Measurements from ENCODE around the gene SLC25A22.
A peak's percentile ranks its signal among the peaks of the same experiment; 100 is the strongest.

Gene SLC25A22

DNA sequence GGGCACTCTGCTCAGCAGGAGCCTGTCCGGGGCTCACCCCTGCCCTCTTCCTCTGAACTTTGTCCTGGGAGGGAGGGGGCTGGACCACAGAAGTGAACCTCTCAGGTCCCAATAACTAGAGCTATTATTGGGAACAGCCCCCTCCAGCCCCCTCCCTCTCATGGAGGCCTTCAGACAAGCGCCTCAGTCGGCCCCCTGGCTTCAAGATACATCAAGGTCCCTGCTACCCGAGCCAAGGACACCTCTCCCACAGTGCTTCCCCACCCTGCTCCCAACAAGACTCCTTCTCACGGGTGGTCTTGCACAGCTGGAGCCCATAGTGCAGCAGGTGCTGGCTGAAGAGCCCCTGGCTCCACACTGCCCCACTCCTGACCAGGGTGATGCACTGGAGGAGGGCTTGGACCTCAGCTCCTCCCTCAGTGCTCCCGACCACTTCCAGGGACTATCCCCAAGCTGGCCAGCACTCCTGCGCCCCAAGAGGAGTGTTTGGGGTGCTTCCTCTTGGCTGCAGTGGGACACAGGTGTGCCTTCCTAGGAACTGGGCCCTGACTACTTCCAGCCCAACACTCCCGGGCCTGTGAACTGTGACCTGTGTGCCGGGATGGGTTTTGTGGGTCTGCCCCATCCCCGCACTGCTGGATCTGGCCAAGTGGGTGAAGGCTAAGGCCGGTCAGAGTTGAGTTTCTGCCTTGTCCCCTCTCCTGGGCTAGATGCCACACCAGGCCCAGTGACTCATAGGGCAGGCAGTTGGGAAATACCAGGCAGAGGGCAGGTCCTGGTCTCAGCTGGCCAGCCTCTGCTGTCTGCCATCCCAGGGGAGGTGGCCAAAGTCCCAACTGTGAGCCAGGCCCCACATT lies 22.8 kb upstream of the SLC25A22 start:
- DNase-seq, result no peak

DNA sequence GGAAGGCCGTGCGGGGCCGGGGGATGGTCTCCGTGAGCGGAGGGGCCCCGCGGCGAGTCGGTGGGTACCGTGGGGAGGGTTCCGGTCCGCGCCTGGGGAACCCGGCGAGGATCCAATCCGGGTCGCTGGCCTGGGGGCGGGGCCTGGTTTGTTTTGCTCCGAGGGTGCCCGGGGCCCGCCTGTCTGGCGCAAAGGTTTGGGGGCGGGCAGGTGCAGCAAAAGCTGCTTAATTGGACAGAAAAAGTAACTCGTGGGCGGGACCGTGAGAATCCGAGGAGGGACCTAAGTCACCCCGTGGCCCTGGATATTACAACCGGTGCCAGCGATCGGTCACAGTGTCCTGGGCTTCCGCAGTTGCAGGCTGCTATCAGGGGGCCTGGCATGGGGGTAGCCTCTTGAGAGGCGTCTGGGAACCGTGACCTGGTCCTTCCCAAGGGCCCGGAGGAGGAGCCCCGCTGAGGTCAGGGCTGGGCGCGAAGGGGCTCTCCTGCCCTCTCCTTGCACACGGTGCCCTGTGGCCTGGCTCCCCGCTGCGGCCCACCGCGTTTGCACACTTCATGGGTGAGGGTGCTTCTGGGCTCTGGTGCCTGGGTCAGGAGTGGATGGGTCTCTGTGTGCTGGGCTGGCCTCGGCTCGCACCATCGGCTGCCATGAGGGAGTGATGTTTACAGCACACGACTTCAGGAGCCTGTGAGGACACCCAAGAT lies 22.0 kb upstream of the SLC25A22 start:
- DNase-seq, result peak; percentile 68

- DNase-seq, result peak; percentile 81
Measured at GRCh38 chr11:819129-819931, 21.2 kb upstream of the SLC25A22 start.

- DNase-seq, result no peak
Measured at GRCh38 chr11:818396-819128, 20.5 kb upstream of the SLC25A22 start, which contains the start of gene PNPLA2. Gene PNPLA2 (plus strand): TSS chr11:818914. CDS start chr11:819719, 805 bp downstream.

DNA sequence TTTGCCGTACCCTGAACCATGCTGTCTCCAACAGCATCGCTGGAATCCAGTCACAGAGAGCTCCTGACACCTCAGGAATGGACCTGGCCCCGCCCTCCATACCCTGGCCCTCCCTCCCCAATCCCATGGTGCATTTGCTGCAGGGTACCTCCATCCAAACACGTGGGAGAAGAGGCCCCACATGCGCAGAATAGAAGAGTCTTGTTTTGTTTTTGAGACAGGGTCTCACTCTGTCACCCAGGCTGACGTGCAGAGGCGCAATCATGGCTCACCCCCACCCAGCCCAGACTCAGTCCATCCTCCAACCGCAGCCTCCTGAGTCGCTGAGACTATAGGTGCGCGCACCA lies 18.3 kb upstream of the SLC25A22 start:
- no peak for DNase-seq

DNA sequence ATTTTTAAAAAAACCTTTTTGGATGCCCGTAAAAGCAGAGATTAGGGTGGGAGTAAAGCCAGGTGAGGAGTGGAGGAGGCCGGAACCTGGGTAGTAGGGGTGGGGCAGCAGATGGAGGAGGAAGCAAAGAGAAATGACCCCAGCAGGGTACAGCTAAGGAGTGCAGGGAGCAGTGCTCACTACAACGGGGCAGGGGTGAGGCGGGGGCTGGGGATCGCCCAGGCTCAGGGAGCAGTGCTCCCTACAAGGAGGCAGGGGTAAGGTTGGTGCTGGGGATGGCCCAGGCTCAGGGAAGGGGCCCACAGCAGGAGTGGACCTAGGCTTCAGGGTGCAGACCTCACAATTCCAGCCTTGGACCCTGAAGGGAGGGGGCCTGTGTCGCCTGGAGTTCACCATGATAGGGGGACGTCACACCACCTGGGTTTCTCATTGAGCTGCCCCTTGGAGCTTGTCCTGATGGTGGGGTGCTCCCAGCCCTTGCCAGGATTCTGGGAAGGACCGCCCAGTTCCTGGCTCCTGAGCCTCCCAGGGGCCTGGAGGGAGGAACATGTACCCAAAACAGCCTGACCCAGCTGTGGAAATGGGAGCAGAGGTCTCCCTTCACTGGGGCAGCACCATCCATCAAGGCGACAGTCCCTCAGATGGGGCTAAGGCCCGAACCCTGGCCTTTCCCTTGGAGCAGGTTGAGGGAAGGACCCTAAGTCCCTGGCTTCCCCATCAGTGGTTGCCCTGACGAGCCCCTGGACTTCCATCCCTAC lies 17.8 kb upstream of the SLC25A22 start:
- no peak for DNase-seq

DNA sequence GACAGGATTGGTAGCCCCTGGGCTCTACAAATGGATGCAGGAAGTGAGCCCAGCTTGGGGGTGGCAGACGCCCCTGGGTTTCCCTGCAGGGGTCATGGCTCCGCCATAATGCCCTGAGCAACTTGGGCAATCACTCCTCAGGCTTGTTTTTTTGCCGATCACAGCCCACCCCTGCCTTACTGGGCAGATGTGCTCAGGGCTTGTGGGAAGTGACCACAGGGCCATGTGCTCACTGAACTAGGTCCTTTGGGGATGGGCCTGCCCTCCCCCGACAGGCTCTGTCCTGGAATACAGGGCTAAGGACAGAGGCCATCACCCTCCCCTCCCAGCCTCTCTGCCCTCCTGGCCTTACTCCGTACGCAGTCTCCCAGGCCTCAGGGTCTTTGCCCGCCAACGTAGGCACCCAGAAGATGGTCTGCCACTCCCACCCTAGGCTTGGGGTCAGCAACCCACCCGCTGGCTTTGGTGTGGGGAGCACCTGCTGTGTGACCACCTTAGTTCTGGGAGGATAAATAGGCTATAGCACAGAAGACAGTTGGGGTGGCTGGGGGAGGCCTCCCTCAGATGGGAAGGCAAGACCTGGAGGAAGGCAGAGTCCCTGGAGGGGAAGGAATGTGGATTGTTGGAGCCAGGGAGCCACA lies 15.5 kb upstream of the SLC25A22 start:
- no peak for DNase-seq

- DNase-seq, result no peak
Measured at GRCh38 chr11:813072-813455, 15.0 kb upstream of the SLC25A22 start.

- no peak for DNase-seq
Measured at GRCh38 chr11:812390-812789, 14.3 kb upstream of the SLC25A22 start.

DNA sequence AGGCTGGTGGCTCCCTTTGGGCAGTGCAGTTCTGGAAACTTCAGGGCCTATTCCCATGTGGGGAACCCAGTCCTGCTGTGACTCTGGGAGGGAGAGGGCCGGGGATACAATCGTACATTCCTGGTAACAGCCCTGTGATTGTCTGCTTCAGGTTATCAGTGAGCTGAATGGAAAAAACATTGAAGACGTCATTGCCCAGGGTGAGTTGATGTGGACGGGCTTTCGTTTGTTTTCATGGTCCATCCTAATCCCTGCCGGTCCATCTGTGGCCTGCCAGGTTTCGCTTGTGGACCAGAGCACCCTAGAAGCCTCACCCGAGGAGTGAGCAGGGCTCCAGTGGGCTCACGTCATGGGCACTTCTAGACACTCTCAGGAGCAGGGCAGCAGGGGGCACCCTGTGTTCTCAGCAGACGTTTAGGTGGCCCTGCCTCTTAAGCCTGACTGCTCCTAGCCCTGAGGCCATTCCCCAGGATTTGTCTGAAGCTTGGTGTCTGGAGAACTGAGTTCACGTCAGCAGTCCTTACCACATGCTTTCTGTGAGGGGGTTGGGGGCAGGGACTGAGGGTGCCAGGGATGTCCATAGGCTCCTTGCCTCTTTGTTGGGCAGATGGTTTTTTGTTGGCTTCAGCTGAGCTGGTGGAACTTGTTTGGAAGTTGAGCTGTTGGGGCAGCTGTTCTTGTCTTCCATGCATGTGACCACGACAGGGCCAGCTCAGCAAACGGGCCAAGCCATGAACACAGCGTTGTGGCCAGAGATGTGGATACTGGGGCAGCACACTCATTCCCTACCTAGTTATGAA lies 13.6 kb upstream of the SLC25A22 start:
- DNase-seq, result no peak

DNA sequence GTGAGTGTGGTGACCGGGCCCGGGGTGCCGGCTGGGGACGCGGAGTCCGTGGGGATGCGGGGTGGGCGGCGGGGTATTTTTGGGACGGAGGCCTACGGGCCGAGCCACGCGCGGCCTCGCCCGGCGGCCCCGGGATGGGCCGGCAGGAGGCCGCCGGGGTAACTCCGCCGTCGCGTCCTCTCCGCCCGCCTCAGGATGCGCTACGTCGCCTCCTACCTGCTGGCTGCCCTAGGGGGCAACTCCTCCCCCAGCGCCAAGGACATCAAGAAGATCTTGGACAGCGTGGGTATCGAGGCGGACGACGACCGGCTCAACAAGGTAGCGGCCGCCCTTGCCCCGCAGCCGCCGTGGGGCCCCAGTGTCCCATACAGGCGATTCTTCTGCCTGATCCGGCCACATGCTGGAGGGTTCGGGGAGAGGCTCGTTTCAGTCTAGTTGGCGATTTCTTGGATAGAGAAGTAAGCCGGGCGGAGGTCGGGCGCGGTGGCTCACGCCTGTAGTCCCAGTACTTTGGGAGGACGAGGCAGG lies 12.0 kb upstream of the SLC25A22 start:
- no peak for DNase-seq

DNA sequence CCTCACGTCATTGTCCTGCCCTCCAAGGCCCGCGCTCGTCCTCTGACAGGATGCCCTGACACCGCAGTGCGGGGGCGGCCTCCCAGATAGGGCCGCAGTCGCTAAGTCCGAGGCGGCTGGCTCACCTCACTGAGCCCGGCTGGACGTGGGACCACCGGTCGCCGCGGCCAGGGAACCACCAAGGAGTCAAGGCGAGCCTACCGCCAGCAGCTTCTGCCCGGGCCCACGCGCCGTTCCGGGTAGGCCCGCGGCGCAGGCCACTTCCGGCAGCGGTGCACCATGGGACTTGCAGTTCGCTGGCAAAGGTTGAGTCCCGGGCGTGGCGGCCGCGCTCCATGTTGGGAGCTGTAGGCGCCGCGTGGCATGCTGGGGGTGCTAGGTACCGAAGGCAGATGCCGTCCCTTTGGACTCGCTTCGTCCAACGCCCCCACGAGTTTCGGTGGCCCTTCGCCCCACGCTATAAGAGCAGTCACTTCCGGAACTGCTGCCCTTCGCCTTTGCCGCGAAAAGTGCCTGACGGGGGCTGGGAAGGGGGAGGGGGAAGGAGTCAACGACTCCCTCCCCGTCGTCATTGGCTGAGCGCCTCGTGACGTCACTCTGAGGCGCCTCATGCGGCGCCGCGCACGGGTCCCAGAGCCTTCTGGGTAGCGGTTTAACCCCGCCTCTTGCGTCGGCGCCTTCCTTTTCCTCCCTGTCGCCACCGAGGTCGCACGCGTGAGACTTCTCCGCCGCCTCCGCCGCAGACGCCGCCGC lies 11.4 kb upstream of the SLC25A22 start, which contains the start of gene RPLP2:
RPLP2 (plus strand) TSS at position 681 of the 753 bp plus-strand sequence. CDS start 268 bp downstream, outside the sequence.
- DNase-seq, result peak; percentile 87

DNA sequence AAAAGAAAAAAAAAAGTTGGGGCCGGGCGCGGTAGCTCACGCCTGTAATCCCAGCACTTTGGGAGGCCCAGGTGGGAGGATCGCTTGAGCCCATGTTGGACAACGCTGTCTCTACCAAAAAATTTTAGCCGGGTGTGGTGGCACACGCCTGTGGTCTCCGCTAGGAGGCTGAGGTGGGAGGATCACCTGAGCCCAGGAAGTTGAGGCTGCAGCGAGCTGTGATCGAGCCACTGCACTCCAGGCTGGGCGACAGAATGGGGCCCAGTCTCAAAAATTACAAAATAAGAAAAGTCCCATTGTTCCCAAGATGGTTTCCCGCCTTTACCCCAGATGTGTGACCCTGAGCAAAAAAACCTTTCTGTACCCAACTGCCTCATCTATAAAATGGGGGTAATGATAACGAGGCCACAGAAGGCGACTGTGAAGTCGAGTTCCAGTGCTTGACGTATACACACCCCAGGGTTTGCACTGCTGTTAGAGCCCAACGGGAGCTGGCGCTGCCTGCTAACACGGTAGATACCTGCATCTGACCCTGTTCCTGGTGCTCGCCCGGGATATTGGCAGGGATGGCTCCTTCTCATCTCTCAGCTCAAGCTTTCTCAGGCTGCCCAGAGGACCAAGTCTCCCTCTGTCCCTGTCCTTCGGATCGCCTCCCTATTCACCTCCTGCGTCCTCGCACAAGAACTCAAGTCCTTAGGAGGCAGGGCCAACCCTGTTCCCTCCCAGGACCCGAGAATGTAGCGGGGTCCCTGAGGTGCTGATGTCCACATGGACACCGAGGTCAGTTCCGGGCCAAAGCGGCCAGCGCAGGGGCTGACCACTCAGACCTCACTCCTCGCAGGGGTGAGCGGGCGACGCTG lies 10.6 kb upstream of the SLC25A22 start:
- DNase-seq, result no peak

GRCh38 chr11:804599-804964 lies 6.5 kb upstream of the SLC25A22 start:
- DNase-seq, result no peak

DNA sequence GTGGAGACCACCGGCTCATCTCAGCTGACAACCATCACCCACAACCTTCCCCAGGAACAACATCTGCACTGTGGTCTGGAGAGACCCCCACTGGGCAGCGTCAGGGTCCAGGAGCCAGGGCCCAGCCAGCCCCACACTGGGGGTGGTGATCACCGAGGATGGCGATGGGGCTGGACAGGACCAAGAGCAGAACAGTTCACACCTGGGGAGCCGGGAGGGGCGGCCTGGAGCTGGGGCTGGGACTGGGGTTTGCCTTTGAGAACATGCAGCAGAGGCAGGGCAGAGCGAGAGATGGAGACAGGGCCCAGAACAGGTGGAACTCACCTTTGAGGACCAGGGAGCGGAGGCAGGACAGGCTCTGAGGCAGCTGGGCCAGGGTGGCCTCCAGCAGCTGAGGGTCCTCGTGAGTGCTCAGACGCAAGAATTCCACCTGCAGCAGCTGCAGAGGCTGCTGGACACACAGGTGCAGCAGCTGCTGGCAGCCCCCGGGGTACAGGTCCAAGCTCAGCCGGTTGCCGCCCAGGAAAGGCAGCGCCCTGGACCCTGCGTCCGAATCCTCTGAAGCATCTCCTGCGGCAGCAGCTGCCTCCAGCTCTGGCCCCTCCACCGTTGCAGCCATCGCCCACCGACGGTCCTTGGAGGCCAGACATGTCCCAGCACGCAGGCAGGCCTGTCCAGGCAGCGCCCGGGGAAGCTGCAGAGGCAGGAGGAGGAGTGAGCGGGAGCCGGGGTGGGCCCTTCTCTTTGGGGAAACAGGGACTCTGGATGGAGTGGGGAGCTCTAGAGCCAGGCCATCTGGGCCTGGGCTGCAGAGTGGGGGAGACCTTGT lies 5.9 kb upstream of the SLC25A22 start:
- DNase-seq, result peak; percentile 58

GRCh38 chr11:803467-803742 lies 5.3 kb upstream of the SLC25A22 start:
- DNase-seq, result no peak

DNA sequence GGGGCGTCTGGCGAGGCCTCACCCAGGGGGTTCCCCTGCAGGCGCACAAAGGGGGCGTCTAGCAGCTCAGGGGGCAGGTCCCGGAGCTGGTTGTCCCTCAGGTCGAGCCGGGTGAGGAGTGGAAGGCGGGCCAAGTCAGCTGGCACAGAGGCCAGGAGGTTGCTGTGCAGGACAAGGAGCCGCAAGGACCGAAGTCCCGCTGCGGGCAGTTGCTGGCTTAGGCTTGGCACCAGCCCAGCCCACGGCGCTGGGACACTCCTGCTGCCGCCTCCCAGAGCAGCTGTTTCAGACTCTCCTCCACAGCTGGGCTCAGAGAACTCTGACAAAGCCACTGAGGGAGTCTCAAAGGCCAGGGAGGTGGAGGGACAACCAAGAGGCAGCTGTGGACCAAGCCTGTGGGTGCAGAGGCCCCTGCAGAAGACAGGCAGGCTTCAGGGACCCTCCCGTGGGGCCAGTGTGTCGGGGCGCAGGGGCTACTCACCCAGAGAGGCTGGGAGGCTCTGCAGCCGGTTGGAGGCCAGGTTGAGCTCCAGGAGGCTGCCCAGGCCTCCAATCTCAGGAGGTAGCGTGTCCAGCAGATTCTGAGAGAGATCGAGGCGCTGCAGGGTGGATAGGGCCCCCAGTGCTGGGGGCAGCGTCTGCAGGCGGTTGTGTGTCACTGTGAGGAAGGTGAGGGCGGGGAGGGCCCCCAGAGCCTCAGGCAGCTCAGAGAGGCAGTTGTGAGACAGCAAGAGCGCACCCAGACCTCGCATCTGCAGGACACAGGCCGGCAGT lies 4.8 kb upstream of the SLC25A22 start:
- no peak for DNase-seq
